Keratinocyte (primary cell): Measurements from ENCODE around the gene GPR37.

Experiments used
- CTCF ChIP-seq, 3 experiments: IDR thresholded peaks in 1 of 3; conservative IDR thresholded peaks in 1 of 3; optimal IDR thresholded peaks in 1 of 3; 2 replicates in 2 of 3; 3 replicates in 1 of 3; pipeline versions ENCODE3 to v1.5.1; 2011; ENCODE audit warnings: low read length in 3 of 3, mild to moderate bottlenecking in 3 of 3, moderate library complexity in 2 of 3, control low read depth in 1 of 3, inconsistent platforms in 1 of 3; ENCODE audit not compliant: insufficient read depth in 2 of 3; ENCODE audit errors: extremely low read depth in 1 of 3
- EZH2 ChIP-seq: IDR thresholded peaks from one replicate; pipeline ENCODE4 v1.6.1; 2012; ENCODE audit warnings: inconsistent platforms, mild to moderate bottlenecking, low read length, moderate library complexity

DNA sequence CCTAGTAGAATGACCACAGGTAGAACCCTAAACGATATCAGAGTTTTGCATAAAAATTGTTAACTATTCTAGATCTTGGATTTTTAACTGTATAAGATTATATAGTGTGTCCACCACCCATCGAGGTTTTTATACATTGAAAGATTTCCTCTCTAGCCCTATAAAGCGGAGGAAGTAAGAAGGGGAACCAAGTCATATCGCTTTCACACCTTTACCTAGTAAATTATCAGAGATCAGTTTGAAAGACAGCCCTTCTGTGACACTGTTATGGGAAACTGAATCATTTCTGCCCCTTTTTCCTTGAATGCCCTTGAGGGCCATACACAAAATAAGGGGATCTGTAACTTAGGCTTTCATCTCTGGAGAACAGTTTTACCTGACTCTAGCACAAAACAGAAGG, 8.3 kb upstream of the GPR37 start:
- no peak for TF ChIP-seq CTCF (optimal IDR thresholded peaks at IDR 0.05 in 1 of 3, IDR thresholded peaks at IDR 0.05 in 1 of 3, conservative IDR thresholded peaks at IDR 0.05 in 1 of 3; ENCODE audit: extremely low read depth in 1 of 3, insufficient read depth in 2 of 3, low read length in 3 of 3)
- TF ChIP-seq EZH2, result no peak
